ENCODE data around the gene HRH2.
A peak's percentile ranks its signal among the peaks of the same experiment; 100 is the strongest.
"Not testable (repeated sequence)": the region's sequence is repeated elsewhere in the genome, so short reads cannot be mapped to it uniquely, and the experiment has no call there.

HRH2 gene, protein sequence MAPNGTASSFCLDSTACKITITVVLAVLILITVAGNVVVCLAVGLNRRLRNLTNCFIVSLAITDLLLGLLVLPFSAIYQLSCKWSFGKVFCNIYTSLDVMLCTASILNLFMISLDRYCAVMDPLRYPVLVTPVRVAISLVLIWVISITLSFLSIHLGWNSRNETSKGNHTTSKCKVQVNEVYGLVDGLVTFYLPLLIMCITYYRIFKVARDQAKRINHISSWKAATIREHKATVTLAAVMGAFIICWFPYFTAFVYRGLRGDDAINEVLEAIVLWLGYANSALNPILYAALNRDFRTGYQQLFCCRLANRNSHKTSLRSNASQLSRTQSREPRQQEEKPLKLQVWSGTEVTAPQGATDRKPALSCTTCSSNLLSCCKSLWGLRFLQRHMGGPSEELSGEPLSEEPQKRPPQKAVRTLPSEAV

DNA sequence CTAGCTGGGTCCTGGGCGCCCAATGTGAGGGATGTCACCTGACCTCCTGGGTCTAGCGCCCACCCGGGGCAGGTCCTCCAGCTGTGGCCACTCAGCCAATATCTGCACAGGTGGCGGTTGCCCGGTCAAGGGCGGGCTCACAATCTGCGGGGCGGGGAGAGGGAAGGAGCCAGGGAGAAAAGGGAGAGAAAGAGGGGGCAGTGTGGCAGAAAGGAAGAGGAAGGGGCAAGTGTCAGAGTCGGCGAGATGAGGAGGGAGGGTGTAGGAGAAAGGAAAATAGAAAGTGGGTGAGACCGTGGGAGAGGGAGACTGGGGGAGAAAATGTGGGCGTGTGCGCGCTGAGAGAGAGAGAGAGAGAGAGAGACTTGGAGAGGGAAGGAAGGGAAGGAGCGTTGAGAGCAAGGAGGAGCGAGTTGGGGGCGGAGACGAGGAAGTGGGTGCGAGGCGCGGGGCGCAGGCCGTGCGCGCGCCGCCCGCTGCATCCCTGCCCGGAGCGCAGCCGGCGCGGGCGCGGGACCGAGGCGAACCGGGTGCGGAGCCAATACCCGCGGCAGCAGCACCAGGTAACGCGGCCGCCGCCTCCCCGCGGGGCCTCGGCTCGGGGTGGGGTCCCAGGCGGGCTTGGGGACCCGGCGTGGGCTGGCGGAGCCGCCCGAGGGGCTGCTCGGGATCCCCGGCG lies at the start of gene HRH2:
HRH2 (plus strand) TSS at position 479 of the 679 bp plus-strand sequence. CDS start 25,163 bp downstream, outside the sequence.
- ATAC-seq = peak; percentile 37
- H3K4me3 Mint-ChIP-seq = peak within 1 kb of the TSS; percentile 92 to 99
- peak within 1 kb of the TSS; percentile 88 to 94 for H3K27ac Mint-ChIP-seq
- H3K9me3 Mint-ChIP-seq = no peaks in the 10 kb centered on the region
- H3K4me1 Mint-ChIP-seq = peaks cover 91% of the 10 kb centered on the region
- no peaks in the 10 kb centered on the region for H3K27me3 Mint-ChIP-seq
- DNase-seq = peak; percentile 38 to 62

DNA sequence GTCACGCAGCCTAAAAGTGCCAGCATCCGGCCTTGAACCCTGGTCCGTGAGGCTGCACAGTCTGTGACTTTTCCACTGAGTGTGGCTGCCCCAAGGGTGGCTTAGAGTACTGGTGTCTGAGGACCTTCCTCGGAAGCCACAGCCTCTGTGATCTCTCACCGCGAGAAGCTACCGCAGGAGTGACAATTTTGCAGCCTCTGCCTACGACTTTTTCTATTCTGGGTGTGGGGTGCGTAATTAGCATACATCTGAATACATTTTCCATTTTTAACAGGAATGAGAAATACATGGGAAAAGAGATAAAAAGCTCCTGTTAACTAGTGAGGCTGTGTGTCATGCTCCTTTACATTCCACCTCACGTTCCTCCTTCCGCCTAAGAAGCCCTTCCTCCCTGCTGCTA lies 48.3 kb upstream of the HRH2 start:
- peaks cover 16% of the 10 kb centered on the region for H3K4me1 Mint-ChIP-seq
- H3K4me3 Mint-ChIP-seq = no peak overlapping the region
- H3K27me3 Mint-ChIP-seq = peaks cover 22% of the 10 kb centered on the region
- no peak overlapping the region for H3K27ac Mint-ChIP-seq
- DNase-seq (peak in 1 of 2 donors; percentile 25), ATAC-seq (peak; percentile 76)
- peaks cover 6 to 33% of the 10 kb centered on the region in 2 donors for H3K9me3 Mint-ChIP-seq

DNA sequence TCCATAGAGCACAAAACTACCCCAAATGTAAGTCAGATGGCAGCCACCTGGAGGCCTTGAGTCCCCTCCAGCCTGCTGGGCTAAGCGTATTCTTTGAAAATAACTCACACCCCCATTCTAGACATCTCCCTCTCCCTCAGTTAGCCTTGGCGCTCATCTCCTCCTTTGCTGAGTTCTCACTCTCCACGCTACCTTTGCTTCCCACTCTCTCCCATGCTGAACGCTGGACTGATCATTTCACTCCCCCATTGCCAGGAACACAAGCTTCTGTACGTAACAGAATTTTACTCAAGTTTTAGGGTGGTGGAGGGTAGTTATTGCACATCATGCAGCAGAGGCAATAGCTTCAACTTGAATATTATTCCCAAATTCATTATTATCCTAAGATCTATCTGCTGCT lies 47.5 kb upstream of the HRH2 start:
- Mint-ChIP-seq H3K9me3 (peaks cover 6 to 29% of the 10 kb centered on the region in 2 donors), H3K4me3 (no peak overlapping the region), H3K4me1 (peaks cover 18% of the 10 kb centered on the region), H3K27me3 (peaks cover 17% of the 10 kb centered on the region), H3K27ac (no peak overlapping the region)
- DNase-seq = no peak
- ATAC-seq = no peak

DNA sequence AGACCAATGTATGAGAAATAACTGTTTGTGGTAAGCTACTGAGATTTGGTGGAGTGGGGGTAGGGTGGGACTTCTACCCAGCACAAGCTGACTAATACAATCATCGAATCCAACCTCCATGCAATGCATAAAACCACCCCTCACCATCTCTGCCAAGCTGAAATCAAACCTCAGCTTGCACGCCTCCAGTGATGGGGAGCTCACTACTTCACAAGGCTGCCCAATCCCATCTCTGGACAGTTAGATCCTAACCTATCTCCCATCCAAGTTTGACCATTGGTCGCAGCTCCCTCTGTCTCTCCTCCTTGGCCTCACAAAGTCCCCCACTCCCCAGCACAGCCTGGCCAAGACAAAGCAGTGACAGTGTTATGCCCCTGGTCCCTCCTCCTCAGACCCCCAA lies 47.0 kb upstream of the HRH2 start:
- no peak overlapping the region for H3K27ac Mint-ChIP-seq
- H3K9me3 Mint-ChIP-seq = peaks cover 6 to 29% of the 10 kb centered on the region in 2 donors
- H3K4me3 Mint-ChIP-seq = no peak overlapping the region
- H3K4me1 Mint-ChIP-seq = peaks cover 23% of the 10 kb centered on the region
- ATAC-seq = no peak
- peaks cover 17% of the 10 kb centered on the region for H3K27me3 Mint-ChIP-seq
- no peak for DNase-seq

DNA sequence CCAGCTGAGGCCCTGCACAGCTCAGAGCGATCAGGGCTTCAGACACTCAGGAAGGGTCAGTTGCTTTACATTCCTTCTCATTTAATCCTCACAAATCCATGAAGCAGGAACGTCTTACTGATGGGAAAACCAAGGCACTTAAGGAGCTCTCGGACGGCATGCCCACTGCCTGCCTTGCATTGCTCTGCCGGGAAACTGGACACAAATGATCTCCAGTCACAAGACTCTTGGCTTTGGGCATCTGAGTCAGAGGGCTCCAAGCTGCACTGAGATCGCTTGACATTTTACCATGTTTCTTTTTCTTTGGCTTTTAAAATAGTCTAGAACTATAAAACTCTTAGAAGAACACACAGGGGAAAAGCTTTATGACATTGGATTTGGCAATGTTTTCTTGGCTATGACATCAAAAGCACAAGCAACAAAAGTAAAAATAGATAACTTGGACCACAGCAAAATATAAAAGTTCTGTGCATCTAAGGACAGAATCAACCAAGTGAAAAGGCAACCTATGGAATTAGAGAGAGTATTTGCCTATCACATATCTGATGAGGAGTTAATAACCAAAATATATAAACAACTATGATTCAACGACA lies 43.6 kb upstream of the HRH2 start:
- H3K4me3 Mint-ChIP-seq = no peak overlapping the region
- DNase-seq = no peak
- H3K9me3 Mint-ChIP-seq = peaks cover 6 to 29% of the 10 kb centered on the region in 2 donors
- H3K27me3 Mint-ChIP-seq = peaks cover 17% of the 10 kb centered on the region
- H3K4me1 Mint-ChIP-seq = peaks cover 41% of the 10 kb centered on the region
- no peak for ATAC-seq
- no peak overlapping the region for H3K27ac Mint-ChIP-seq

DNA sequence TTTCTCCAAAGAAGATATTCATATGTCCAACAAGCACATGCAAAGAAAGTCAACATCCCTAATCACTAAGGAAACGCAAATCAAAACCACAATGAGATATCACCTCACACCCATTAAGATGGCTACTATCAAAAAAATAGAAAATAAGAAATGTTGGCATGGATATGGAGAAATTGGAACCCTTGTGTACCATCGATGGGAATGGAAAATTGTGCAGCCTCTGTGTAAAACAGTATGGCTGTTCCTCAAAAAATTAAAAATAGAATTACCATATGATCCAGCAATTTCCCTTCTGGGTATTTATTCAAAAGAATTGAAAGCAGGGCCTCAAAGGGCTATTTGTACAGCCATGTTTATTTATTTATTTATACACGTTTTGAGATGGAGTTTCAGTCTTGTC lies 43.0 kb upstream of the HRH2 start:
- Mint-ChIP-seq H3K9me3 (peaks cover 6 to 29% of the 10 kb centered on the region in 2 donors), H3K4me3 (no peak overlapping the region), H3K4me1 (peaks cover 36% of the 10 kb centered on the region), H3K27me3 (peaks cover 17% of the 10 kb centered on the region), H3K27ac (no peak overlapping the region)
- DNase-seq (no peak), ATAC-seq (no peak)

DNA sequence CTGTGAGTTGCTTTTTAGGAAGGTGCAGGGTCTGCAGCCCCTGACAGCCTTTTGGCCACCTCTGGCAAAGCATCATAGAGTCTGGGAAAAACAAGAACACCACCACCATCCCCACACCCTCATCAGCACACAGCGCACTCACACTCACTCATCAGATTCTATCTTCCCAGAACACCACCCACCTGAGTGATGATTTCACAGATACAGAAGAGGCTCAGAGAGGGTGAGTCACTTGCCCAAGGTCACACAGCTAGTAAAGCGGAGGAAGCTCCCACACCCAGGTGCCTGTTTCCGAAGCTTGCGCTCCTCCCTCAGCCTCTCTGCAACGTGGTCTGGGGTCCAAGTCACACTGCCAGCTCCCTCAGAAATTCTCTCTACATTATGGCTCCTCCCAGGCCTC lies 41.8 kb upstream of the HRH2 start:
- no peak overlapping the region for H3K4me3 Mint-ChIP-seq
- no peak for DNase-seq
- H3K4me1 Mint-ChIP-seq = peaks cover 34% of the 10 kb centered on the region
- no peak overlapping the region for H3K27ac Mint-ChIP-seq
- peaks cover 15% of the 10 kb centered on the region for H3K27me3 Mint-ChIP-seq
- peaks cover 6 to 27% of the 10 kb centered on the region in 2 donors for H3K9me3 Mint-ChIP-seq
- ATAC-seq = no peak

DNA sequence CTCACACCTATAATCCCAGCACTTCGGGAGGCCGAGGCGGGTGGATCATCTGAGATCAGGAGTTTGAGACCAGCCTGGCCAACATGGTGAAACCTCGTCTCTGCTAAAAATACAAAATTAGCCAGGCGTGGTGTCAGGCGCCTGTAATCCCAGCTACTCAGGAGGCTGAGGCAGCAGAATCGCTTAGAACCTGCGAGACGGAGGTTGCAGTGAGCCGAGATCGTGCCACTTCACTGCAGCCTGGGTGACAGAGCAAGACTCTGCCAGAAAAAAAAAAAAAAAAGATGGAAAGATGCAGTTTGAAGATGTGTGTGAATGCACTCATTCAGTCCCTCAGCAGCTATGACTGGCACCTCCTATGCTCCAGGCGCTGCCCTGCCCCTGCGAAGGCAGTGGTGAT lies 41.3 kb upstream of the HRH2 start:
- H3K9me3 Mint-ChIP-seq = peaks cover 9 to 27% of the 10 kb centered on the region in 2 donors
- ATAC-seq, DNase-seq, H3K4me3 Mint-ChIP-seq: not testable (repeated sequence)
- peaks cover 29% of the 10 kb centered on the region for H3K4me1 Mint-ChIP-seq
- H3K27ac Mint-ChIP-seq = peak overlapping the region in 1 of 2 donors; percentile 16
- peaks cover 10% of the 10 kb centered on the region for H3K27me3 Mint-ChIP-seq

DNA sequence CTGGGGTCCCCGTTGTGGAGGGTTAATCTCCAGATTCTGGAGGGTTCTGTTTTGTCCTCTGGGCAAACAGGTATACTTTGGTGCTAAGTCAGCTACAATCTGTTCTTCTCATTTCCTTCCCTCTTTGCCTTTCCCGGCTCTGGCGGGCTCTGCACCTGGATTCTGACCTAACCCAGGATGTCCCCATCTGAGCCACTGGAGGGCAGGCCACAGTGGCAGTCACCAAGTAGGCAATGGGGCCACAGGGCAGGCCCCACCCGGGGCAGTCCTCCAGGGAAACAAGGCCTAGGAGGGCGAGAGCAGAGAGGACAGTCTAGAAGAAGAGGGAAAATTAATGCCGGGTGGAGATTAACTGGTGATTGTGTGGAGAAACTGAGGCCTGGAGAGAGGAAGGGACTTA lies 40.4 kb upstream of the HRH2 start:
- Mint-ChIP-seq H3K4me3 (no peak overlapping the region), H3K9me3 (peaks cover 10 to 29% of the 10 kb centered on the region in 2 donors), H3K27me3 (peaks cover 8% of the 10 kb centered on the region), H3K4me1 (peaks cover 25% of the 10 kb centered on the region), H3K27ac (peak overlapping the region in 1 of 2 donors; percentile 50)
- DNase-seq (no peak), ATAC-seq (no peak)

DNA sequence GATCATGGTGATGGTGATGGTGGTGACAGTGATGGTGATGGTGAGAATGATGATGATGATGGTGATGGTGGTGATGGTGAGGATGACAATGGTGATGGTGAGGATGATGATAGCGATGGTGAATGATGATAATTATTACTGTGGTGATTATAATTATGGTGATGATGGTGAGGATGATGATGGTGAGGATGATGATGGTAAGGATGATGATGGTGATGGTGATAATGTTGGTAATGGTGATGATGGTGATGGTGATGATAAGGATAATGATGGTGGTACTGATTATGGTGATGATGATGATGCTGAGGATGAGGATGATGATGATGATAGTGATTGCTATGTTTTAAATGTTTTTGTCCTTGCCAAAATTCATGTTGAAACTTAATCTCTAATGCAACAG lies 37.3 kb upstream of the HRH2 start:
- Mint-ChIP-seq H3K27ac (no peak overlapping the region), H3K4me1 (peaks cover 21% of the 10 kb centered on the region), H3K4me3 (no peak overlapping the region), H3K9me3 (peaks cover 8 to 22% of the 10 kb centered on the region in 2 donors), H3K27me3 (no peaks in the 10 kb centered on the region)
- ATAC-seq (no peak), DNase-seq (no peak)

DNA sequence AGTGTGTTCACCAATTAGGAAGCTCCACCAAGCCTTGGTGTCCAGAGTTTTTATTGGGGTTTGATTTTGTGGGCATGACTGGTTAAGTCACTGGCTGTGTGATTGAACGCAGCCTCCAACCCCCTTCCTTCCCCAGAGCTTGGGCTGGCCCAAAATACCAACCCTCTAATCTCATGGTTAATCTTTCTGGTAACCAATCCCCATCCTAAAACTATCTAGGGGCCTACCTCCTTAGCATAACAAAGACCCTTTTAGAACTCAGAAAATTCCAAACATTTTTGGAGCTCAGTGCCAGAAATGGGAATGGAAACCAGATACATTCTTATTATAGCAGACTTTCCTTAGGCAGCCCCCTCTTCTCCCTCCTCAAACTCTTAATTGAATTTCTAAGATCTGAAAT lies 35.9 kb upstream of the HRH2 start:
- DNase-seq (no peak), ATAC-seq (no peak)
- Mint-ChIP-seq H3K27me3 (no peaks in the 10 kb centered on the region), H3K27ac (no peak overlapping the region), H3K4me1 (peaks cover 13% of the 10 kb centered on the region), H3K9me3 (peaks cover 16 to 36% of the 10 kb centered on the region in 2 donors), H3K4me3 (no peak overlapping the region)

DNA sequence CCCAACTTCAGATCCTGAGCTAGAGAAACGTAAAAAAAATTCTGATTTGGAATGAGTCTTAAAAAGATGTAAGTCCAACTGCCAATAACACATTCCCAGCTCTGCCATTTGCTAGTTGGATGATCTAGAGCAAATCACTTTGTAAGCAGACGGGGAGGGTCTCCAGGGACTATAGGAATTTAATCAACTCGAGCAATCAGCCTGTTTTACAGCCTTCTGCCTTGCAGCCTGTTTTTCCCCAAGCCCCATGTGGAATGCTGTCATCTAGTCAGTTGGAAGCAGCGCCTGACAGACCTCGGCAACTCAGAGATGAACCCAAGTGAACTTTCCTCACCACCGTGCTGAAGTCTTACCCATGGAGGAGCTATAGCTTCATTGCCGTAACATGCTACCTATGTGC lies 34.8 kb upstream of the HRH2 start:
- no peak for ATAC-seq
- no peak for DNase-seq
- Mint-ChIP-seq H3K9me3 (peaks cover 16 to 36% of the 10 kb centered on the region in 2 donors), H3K27ac (peak overlapping the region in 1 of 2 donors; percentile 23), H3K4me3 (no peak overlapping the region), H3K27me3 (no peaks in the 10 kb centered on the region), H3K4me1 (peaks cover 12% of the 10 kb centered on the region)

DNA sequence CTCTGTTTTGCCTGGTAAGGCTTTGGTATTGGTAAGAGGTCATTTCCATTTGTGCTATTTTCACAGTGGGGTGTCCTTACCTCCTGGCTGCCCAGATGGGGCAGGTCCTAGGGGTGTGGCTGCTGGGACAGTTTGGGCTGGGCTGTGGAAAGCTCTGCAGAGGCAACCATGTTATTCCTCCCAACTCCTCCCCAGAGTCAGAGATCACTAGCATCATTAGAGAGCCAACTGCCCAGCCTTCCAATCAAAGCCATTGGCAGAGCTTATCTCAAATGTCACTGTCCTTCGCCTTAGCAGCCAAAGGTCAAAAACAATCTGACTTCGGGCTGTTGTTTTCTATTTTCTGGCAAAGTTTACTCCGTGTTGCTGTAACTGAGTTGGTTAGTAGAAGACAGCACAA lies 33.6 kb upstream of the HRH2 start:
- no peaks in the 10 kb centered on the region for H3K27me3 Mint-ChIP-seq
- no peak overlapping the region for H3K27ac Mint-ChIP-seq
- DNase-seq (no peak), ATAC-seq (no peak)
- H3K9me3 Mint-ChIP-seq = peaks cover 16 to 36% of the 10 kb centered on the region in 2 donors
- H3K4me1 Mint-ChIP-seq = peaks cover 15% of the 10 kb centered on the region
- no peak overlapping the region for H3K4me3 Mint-ChIP-seq

DNA sequence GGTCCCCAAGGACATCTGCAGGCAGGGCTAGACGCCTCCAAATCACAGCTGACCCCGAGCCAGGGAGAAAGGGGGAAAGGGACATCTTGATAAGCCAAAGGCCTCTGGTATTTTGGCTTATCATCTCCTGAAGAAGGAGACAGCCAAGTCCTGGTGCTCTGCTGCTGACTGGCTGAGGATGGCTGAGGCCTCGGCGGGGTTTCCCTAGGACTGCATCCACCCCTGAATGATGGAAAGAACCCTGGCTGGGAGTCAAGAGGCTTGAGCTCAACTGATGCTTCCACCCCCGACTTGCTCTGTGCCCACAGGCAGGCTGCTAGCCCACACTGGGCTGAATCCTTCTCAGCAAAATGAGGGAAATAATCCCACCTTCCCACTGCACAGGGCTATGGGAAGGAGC lies 30.9 kb upstream of the HRH2 start:
- H3K9me3 Mint-ChIP-seq = peaks cover 17 to 39% of the 10 kb centered on the region in 2 donors
- no peak overlapping the region for H3K4me3 Mint-ChIP-seq
- ATAC-seq (no peak), DNase-seq (no peak)
- H3K27ac Mint-ChIP-seq = no peak overlapping the region
- H3K4me1 Mint-ChIP-seq = peaks cover 15% of the 10 kb centered on the region
- H3K27me3 Mint-ChIP-seq = no peaks in the 10 kb centered on the region

DNA sequence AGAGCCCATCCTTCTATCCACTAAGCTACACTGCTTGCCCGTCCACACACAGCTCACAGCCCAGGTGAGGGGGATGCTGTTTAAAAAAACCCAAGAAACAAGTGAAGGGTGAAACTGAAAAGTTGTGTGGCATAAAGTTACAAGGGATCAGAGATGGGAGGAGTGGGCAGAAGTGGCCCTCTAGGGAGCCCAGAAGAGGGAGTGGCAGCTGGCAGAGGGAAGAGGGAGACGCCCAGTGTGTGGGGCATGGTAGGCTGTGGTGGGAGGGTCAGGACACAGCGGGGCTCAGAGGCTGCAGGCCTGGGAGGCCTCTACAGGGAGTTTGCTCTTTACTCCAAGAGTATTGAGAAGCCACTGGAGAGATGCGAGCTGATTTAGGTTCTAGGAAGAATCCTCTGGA lies 30.1 kb upstream of the HRH2 start:
- H3K27me3 Mint-ChIP-seq = no peaks in the 10 kb centered on the region
- DNase-seq (no peak), ATAC-seq (no peak)
- H3K4me1 Mint-ChIP-seq = peaks cover 15% of the 10 kb centered on the region
- no peak overlapping the region for H3K27ac Mint-ChIP-seq
- peaks cover 17 to 36% of the 10 kb centered on the region in 2 donors for H3K9me3 Mint-ChIP-seq
- no peak overlapping the region for H3K4me3 Mint-ChIP-seq

DNA sequence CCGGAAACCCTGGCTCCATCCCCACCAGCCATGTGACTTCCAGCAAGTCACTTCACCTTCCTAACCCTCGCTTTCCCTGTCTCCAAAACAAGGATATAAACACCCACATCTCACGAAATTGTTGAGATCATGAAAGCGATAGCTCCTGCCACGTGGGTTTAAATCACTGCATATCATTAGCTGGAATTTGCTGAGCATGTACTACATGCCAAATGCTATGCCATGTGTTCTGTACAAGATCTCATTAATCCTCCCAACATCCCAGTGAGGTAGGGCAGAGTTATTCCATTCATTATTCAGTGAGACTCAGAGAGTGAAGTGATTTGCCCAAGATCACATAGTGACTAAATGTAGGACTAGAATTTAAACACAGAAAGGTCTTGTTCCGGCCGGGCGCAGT lies 29.2 kb upstream of the HRH2 start:
- Mint-ChIP-seq H3K9me3 (peaks cover 21 to 32% of the 10 kb centered on the region in 2 donors), H3K27me3 (no peaks in the 10 kb centered on the region), H3K4me1 (peaks cover 15% of the 10 kb centered on the region), H3K27ac (no peak overlapping the region), H3K4me3 (no peak overlapping the region)
- DNase-seq (no peak), ATAC-seq (no peak)
